Astrocyte (in vitro differentiated cells and primary cell): ENCODE measurements around the gene TRIP10. TPM values are rescaled to one million over a fixed set of nuclear protein-coding genes. Genes with fewer than 3 reads are reported as not detected.

ENCODE experiments used
- DNase-seq: peaks from one replicate; pipeline ENCODE4 v3.0.0-alpha.2; 2010; ENCODE audit warnings: low read depth
- FAIRE-seq: peaks from 2 replicates; lab custom pipeline; 2011; peaks lifted over from hg19 to GRCh38; lab: Jason Lieb, UNC
- H2AFZ ChIP-seq: 2 replicates; pipeline ENCODE4 v1.6.0; 2012; ENCODE audit warnings: low read depth, low read length, inconsistent platforms
- H3K27ac ChIP-seq: 2 replicates; pipeline ENCODE4 v1.5.1; 2011; ENCODE audit warnings: low read depth, low read length, inconsistent platforms
- H3K27me3 ChIP-seq: 2 replicates; pipeline ENCODE4 v1.6.0; 2011; ENCODE audit warnings: low read length, inconsistent platforms; ENCODE audit not compliant: insufficient read depth
- H3K36me3 ChIP-seq: 2 replicates; pipeline ENCODE4 v1.5.1; 2011; ENCODE audit warnings: low read length, inconsistent platforms; ENCODE audit not compliant: insufficient read depth
- H3K4me1 ChIP-seq: 2 replicates; pipeline ENCODE4 v1.5.1; 2011; ENCODE audit warnings: low read length, inconsistent platforms; ENCODE audit not compliant: insufficient read depth
- H3K4me2 ChIP-seq: 2 replicates; pipeline ENCODE4 v1.6.0; 2012; ENCODE audit warnings: low read length, inconsistent platforms
- H3K4me3 ChIP-seq: 2 replicates; pipeline ENCODE4 v1.5.1; 2011; ENCODE audit warnings: low read depth, mild to moderate bottlenecking, low read length, inconsistent platforms; ENCODE audit not compliant: insufficient read depth
- H3K79me2 ChIP-seq: 2 replicates; pipeline ENCODE4 v1.6.0; 2012; ENCODE audit warnings: mild to moderate bottlenecking, low read length, inconsistent platforms; ENCODE audit not compliant: insufficient read depth
- H3K9ac ChIP-seq: 2 replicates; pipeline ENCODE4 v1.6.0; 2012; ENCODE audit warnings: mild to moderate bottlenecking, low read length, inconsistent platforms
- H3K9me3 ChIP-seq: 2 replicates; pipeline ENCODE4 v1.5.1; 2012; ENCODE audit warnings: low read depth, mild to moderate bottlenecking, low read length, inconsistent platforms; ENCODE audit not compliant: insufficient read depth
- H4K20me1 ChIP-seq: 2 replicates; pipeline ENCODE4 v1.6.0; 2012; ENCODE audit warnings: low read length, inconsistent platforms; ENCODE audit not compliant: insufficient read depth
- H3K27ac Mint-ChIP-seq: one replicate; pipeline ENCODE4 v1.8.0; 2021; ENCODE audit warnings: mild to moderate bottlenecking, mixed read lengths; ENCODE audit not compliant: unreplicated experiment
- H3K27me3 Mint-ChIP-seq: one replicate; pipeline ENCODE4 v1.8.0; 2021; ENCODE audit warnings: low read depth, mixed read lengths; ENCODE audit not compliant: unreplicated experiment
- H3K36me3 Mint-ChIP-seq: one replicate; pipeline ENCODE4 v1.8.0; 2021; ENCODE audit warnings: low read depth, mixed read lengths; ENCODE audit not compliant: unreplicated experiment
- H3K4me1 Mint-ChIP-seq: one replicate; pipeline ENCODE4 v1.8.0; 2021; ENCODE audit warnings: low read depth, mixed read lengths; ENCODE audit not compliant: unreplicated experiment
- H3K4me3 Mint-ChIP-seq: one replicate; pipeline ENCODE4 v1.8.0; 2021; ENCODE audit warnings: mild to moderate bottlenecking, moderate library complexity, mixed read lengths; ENCODE audit not compliant: unreplicated experiment
- H3K9me3 Mint-ChIP-seq: one replicate; pipeline ENCODE4 v1.8.0; 2021; ENCODE audit warnings: mild to moderate bottlenecking, mixed read lengths; ENCODE audit not compliant: unreplicated experiment
- EZH2 ChIP-seq: IDR thresholded peaks from 2 replicates; pipeline ENCODE4 v1.6.1; 2012; ENCODE audit warnings: mild to moderate bottlenecking, low read length, inconsistent platforms; ENCODE audit not compliant: insufficient read depth
- total RNA-seq: library from RNA; stranded (reverse); gene quantifications from 2 replicates; pipeline ENCODE4 v1.2.1, GENCODE V29; 2021
- TF ChIP-seq, protein P1 (sequence below): IDR thresholded peaks from 2 replicates; pipeline ENCODE4 v1.5.1; 2011; ENCODE audit warnings: low read depth, mild to moderate bottlenecking, inconsistent platforms, low read length, moderate library complexity; ENCODE audit not compliant: insufficient read depth

TRIP10 gene
- total RNA-seq, 1 donor from 2014 or later: 41.4 TPM

DNA sequence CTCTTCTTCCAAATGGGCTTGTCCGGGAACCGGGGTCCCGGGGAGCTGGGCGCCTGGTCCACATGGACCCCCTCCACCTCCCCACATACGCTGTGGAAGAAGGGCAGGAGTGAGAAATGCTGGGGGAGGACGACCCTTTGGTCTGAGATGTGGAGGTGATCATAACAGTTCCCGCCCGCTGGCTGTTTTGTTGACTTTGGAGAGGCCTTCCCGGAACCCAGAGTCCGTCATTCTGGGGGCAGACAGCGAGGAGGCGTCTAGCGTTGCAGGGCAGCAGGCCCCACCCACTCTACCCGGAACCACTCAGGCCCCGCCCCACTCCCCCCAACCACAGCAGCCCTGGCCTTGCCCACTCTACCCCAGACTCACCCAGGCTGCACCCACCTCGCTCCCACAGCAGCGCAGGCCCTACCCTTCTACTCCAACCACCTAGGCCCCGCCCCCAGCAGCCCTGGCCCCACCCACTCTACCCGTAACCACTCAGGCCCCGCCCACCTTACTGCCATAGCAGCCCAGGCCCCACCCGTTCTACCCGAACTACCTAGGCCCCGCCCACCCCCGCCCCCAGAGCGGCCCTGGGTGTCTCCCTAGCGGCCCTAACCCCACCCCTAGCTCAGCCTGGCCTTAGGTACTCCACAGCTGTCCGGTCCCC lies 9.2 kb upstream of the TRIP10 start:
- no peak for DNase-seq
- no peak for TF ChIP-seq EZH2
- TF ChIP-seq, protein P1, sequence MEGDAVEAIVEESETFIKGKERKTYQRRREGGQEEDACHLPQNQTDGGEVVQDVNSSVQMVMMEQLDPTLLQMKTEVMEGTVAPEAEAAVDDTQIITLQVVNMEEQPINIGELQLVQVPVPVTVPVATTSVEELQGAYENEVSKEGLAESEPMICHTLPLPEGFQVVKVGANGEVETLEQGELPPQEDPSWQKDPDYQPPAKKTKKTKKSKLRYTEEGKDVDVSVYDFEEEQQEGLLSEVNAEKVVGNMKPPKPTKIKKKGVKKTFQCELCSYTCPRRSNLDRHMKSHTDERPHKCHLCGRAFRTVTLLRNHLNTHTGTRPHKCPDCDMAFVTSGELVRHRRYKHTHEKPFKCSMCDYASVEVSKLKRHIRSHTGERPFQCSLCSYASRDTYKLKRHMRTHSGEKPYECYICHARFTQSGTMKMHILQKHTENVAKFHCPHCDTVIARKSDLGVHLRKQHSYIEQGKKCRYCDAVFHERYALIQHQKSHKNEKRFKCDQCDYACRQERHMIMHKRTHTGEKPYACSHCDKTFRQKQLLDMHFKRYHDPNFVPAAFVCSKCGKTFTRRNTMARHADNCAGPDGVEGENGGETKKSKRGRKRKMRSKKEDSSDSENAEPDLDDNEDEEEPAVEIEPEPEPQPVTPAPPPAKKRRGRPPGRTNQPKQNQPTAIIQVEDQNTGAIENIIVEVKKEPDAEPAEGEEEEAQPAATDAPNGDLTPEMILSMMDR: no peak
- no peak overlapping the region for H3K4me3 ChIP-seq

DNA sequence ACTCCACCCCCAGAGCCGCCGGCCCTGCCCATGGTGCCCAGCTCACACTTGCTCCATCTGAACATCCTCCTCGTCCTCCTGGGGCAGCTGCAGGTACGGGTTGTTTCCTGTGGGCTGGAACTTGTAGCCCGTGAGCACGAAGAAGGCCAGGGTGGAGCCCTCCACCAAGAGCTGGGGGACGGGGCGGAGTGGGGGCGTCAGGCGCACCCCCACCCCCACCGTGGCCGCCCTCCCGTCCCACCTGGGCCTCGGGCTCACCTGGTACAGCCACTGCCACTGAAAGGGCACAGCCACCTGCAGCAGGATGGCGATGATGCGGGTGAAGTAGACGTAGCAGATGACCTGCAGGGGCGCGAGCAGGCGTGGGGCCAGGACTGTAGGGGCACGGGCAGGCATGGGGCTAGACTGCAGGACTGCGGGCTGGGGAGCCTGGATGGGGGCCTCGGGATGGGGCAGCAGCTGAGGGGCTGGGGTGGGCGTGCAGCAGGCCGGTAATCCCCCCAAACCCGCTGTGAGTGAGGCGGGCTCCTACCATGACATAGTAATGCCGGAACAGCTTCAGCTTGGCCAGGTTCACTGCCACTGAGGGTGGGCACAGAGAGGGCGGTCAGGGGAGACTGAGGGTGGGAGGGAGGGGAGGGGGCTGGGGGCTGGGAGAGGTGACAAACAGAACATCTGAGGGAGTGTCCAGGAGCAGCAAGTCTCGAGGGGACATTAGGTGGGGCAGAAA lies 8.4 kb upstream of the TRIP10 start:
- FAIRE-seq (no peak), DNase-seq (no peak)
- Histone ChIP-seq H3K36me3 (no peaks in the 10 kb centered on the region), H3K4me3 (no peak overlapping the region), H3K4me1 (peaks cover 4% of the 10 kb centered on the region), H3K4me2 (no peak overlapping the region), H3K27ac (no peak overlapping the region), H3K79me2 (peaks cover 10% of the 10 kb centered on the region), H2AFZ (no peak overlapping the region), H3K9ac (no peak overlapping the region), H3K27me3 (no peaks in the 10 kb centered on the region), H4K20me1 (no peaks in the 10 kb centered on the region), H3K9me3 (no peaks in the 10 kb centered on the region)
- Mint-ChIP-seq H3K9me3 (peaks cover 3% of the 10 kb centered on the region), H3K36me3 (peaks cover 9% of the 10 kb centered on the region), H3K27me3 (no peaks in the 10 kb centered on the region), H3K27ac (no peak overlapping the region), H3K4me3 (no peak overlapping the region), H3K4me1 (peaks cover 5% of the 10 kb centered on the region)
- TF ChIP-seq, protein P1: no peak
- no peak for TF ChIP-seq EZH2

More for the DNA sequence above, 9.2 kb upstream of the TRIP10 start:
- no peaks in the 10 kb centered on the region for H4K20me1 ChIP-seq
- no peaks in the 10 kb centered on the region for H3K4me1 ChIP-seq
- H3K4me2 ChIP-seq: no peak overlapping the region
- no peaks in the 10 kb centered on the region for H3K9me3 ChIP-seq
- Mint-ChIP-seq H3K9me3 (peaks cover 3% of the 10 kb centered on the region), H3K36me3 (peaks cover 9% of the 10 kb centered on the region), H3K4me3 (no peak overlapping the region), H3K27ac (no peak overlapping the region), H3K27me3 (no peaks in the 10 kb centered on the region), H3K4me1 (no peaks in the 10 kb centered on the region)
- no peak overlapping the region for H2AFZ ChIP-seq
- H3K79me2 ChIP-seq: peaks cover 2% of the 10 kb centered on the region
- H3K9ac ChIP-seq: no peak overlapping the region
- H3K27ac ChIP-seq: no peak overlapping the region
- no peaks in the 10 kb centered on the region for H3K36me3 ChIP-seq
- no peak for FAIRE-seq
- H3K27me3 ChIP-seq: no peaks in the 10 kb centered on the region

DNA sequence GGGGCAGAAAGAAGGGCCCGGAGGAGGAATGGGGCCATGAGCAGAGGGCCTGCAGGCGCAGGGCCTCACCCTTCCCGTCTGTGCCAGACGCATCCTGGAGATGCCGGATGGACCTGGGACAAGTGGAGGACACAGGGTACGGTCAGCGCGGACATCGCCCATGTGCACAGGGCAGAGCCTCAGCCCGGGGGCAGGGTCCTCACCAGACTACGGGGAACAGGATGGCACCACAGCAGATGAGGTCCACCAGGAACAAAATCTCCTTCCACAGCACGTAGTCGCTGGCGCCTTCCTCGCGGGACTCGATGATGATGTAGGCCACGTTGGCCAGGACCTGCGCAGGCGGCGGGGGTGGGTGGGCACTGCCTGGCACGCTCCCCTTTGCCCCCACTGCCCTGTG lies 7.7 kb upstream of the TRIP10 start:
- no peak overlapping the region for H3K4me3 Mint-ChIP-seq

More for the DNA sequence above, 7.7 kb upstream of the TRIP10 start:
- Histone ChIP-seq H3K27me3 (no peaks in the 10 kb centered on the region), H3K27ac (no peak overlapping the region), H3K4me1 (peaks cover 10% of the 10 kb centered on the region), H3K4me2 (no peak overlapping the region), H2AFZ (no peak overlapping the region), H3K4me3 (no peak overlapping the region), H3K9me3 (no peaks in the 10 kb centered on the region), H3K9ac (no peak overlapping the region), H3K79me2 (peaks cover 10% of the 10 kb centered on the region), H3K36me3 (no peaks in the 10 kb centered on the region), H4K20me1 (no peaks in the 10 kb centered on the region)
- no peak overlapping the region for H3K27ac Mint-ChIP-seq
- no peak for FAIRE-seq
- peaks cover 5% of the 10 kb centered on the region for H3K4me1 Mint-ChIP-seq
- no peaks in the 10 kb centered on the region for H3K27me3 Mint-ChIP-seq
- TF ChIP-seq, protein P1: no peak
- no peak for TF ChIP-seq EZH2
- H3K36me3 Mint-ChIP-seq: peaks cover 9% of the 10 kb centered on the region
- H3K9me3 Mint-ChIP-seq: peaks cover 3% of the 10 kb centered on the region
- no peak for DNase-seq
